Nephron (organoid): ENCODE results near the gene ITPR1.
A peak's percentile ranks its signal among the peaks of the same experiment; 100 is the strongest.

ENCODE experiments used
- H3K27ac Mint-ChIP-seq, 3 experiments: 2 replicates each; pipeline ENCODE4 v1.8.0; 2020; ENCODE audit warnings: mixed read lengths in 3 of 3, mild to moderate bottlenecking in 2 of 3, moderate library complexity in 1 of 3
- H3K27me3 Mint-ChIP-seq: 2 replicates; pipeline ENCODE4 v1.8.0; 2021; ENCODE audit warnings: low read depth, mild to moderate bottlenecking, moderate library complexity, mixed read lengths
- H3K36me3 Mint-ChIP-seq: 2 replicates; pipeline ENCODE4 v1.8.0; 2020; ENCODE audit warnings: low read depth, mixed read lengths
- H3K4me1 Mint-ChIP-seq: 2 replicates; pipeline ENCODE4 v1.8.0; 2020; ENCODE audit warnings: mixed read lengths
- H3K4me3 Mint-ChIP-seq, 3 experiments: 2 replicates each; pipeline ENCODE4 v1.8.0; 2020; ENCODE audit warnings: mild to moderate bottlenecking in 3 of 3, mixed read lengths in 3 of 3, moderate library complexity in 2 of 3
- H3K9me3 Mint-ChIP-seq: 2 replicates; pipeline ENCODE4 v1.8.0; 2020; ENCODE audit warnings: mixed read lengths
- TF ChIP-seq, protein P1 (sequence below), 3 experiments: fragments of 200-600 bp; sonication (generic); IDR thresholded peaks; one replicate each; pipeline ENCODE4 v1.5.0; 2021; ENCODE audit warnings: antibody characterized with exemption in 3 of 3; ENCODE audit not compliant: unreplicated experiment in 3 of 3

The ITPR1 gene

GRCh38 chr3:4568841-4569240 is 75.7 kb downstream of the ITPR1 start:
- Mint-ChIP-seq H3K36me3 (peaks cover 6% of the 10 kb centered on the region), H3K4me3 (no peak overlapping the region)

GRCh38 chr3:4570840-4571621 is 77.9 kb downstream of the ITPR1 start:
- TF ChIP-seq, protein P1, sequence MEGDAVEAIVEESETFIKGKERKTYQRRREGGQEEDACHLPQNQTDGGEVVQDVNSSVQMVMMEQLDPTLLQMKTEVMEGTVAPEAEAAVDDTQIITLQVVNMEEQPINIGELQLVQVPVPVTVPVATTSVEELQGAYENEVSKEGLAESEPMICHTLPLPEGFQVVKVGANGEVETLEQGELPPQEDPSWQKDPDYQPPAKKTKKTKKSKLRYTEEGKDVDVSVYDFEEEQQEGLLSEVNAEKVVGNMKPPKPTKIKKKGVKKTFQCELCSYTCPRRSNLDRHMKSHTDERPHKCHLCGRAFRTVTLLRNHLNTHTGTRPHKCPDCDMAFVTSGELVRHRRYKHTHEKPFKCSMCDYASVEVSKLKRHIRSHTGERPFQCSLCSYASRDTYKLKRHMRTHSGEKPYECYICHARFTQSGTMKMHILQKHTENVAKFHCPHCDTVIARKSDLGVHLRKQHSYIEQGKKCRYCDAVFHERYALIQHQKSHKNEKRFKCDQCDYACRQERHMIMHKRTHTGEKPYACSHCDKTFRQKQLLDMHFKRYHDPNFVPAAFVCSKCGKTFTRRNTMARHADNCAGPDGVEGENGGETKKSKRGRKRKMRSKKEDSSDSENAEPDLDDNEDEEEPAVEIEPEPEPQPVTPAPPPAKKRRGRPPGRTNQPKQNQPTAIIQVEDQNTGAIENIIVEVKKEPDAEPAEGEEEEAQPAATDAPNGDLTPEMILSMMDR (IDR thresholded peaks at IDR 0.05; ENCODE audit: unreplicated experiment in 3 of 3) = no peak
- Mint-ChIP-seq H3K9me3 (no peaks in the 10 kb centered on the region), H3K27me3 (no peaks in the 10 kb centered on the region), H3K36me3 (peaks cover 6% of the 10 kb centered on the region), H3K4me1 (peaks cover 30% of the 10 kb centered on the region), H3K27ac (peak overlapping the region in 2 of 3 experiments; percentile 20 to 50), H3K4me3 (no peak overlapping the region)

More at GRCh38 chr3:4568841-4569240, 75.7 kb downstream of the ITPR1 start:
- no peak overlapping the region for H3K27ac Mint-ChIP-seq
- H3K9me3 Mint-ChIP-seq = no peaks in the 10 kb centered on the region
- H3K27me3 Mint-ChIP-seq = no peaks in the 10 kb centered on the region
- peaks cover 25% of the 10 kb centered on the region for H3K4me1 Mint-ChIP-seq
- TF ChIP-seq, protein P1 (IDR thresholded peaks at IDR 0.05; ENCODE audit: unreplicated experiment in 3 of 3) = no peak

GRCh38 chr3:4571690-4572334 is 78.7 kb downstream of the ITPR1 start:
- Mint-ChIP-seq H3K36me3 (peaks cover 4% of the 10 kb centered on the region), H3K4me1 (peaks cover 33% of the 10 kb centered on the region), H3K27ac (peak overlapping the region in 1 of 3 experiments; percentile 1), H3K9me3 (no peaks in the 10 kb centered on the region), H3K4me3 (no peak overlapping the region), H3K27me3 (no peaks in the 10 kb centered on the region)
- TF ChIP-seq, protein P1 (IDR thresholded peaks at IDR 0.05; ENCODE audit: unreplicated experiment in 3 of 3) = no peak

GRCh38 chr3:4573153-4573552 is 80.0 kb downstream of the ITPR1 start:
- no peak overlapping the region for H3K4me3 Mint-ChIP-seq
- H3K4me1 Mint-ChIP-seq = peaks cover 41% of the 10 kb centered on the region
- no peaks in the 10 kb centered on the region for H3K9me3 Mint-ChIP-seq
- H3K27me3 Mint-ChIP-seq = no peaks in the 10 kb centered on the region
- H3K36me3 Mint-ChIP-seq = no peaks in the 10 kb centered on the region
- no peak overlapping the region for H3K27ac Mint-ChIP-seq
- TF ChIP-seq, protein P1 (IDR thresholded peaks at IDR 0.05; ENCODE audit: unreplicated experiment in 3 of 3) = no peak

DNA sequence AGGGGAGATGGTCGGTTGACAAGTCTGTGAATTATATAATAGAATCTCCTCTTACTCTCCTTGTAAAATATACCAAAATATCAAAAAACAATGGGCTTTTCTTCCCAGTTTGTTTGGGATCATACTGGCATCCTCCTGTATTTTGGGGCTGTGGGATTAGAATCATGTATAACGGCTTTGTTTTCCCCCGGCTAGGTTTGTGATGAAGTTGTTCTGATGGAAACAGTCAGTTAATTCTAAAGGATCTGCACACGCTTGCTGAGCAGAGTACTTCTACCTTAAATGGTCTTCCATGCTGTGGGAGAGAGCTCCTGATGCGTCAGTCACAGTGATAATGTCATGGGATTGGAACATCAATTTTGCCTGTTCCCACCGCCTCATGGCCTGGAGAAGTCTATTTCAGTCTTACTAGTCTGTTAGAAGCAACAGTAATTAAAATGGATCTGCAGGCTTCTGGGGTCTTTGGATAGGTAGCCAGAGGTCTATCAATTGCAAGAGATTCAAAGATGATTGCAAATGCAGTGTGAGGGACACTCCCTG is 81.3 kb downstream of the ITPR1 start:
- H3K27ac Mint-ChIP-seq = peak overlapping the region in 1 of 3 experiments; percentile 5
- no peaks in the 10 kb centered on the region for H3K9me3 Mint-ChIP-seq
- no peaks in the 10 kb centered on the region for H3K36me3 Mint-ChIP-seq
- peaks cover 37% of the 10 kb centered on the region for H3K4me1 Mint-ChIP-seq
- no peak overlapping the region for H3K4me3 Mint-ChIP-seq
- no peaks in the 10 kb centered on the region for H3K27me3 Mint-ChIP-seq
- TF ChIP-seq, protein P1 (IDR thresholded peaks at IDR 0.05; ENCODE audit: unreplicated experiment in 3 of 3) = no peak
